Left ventricle myocardium inferior (tissue), 1 donor: ENCODE results near the gene RGS6. TPM values are rescaled to one million over a fixed set of nuclear protein-coding genes. Genes with fewer than 3 reads are reported as not detected.
A peak's percentile ranks its signal among the peaks of the same experiment; 100 is the strongest.

ENCODE experiments used
- DNase-seq: peaks from one replicate; pipeline ENCODE4 v3.0.0-alpha.2; 2020
- H3K27ac ChIP-seq: fragments of 200-600 bp; replicated peaks from 2 replicates; pipeline ENCODE4 v1.8.0; 2021
- H3K27me3 ChIP-seq: fragments of 200-600 bp; 2 replicates; pipeline ENCODE4 v1.8.0; 2021; ENCODE audit warnings: low read depth
- H3K36me3 ChIP-seq: fragments of 200-600 bp; 2 replicates; pipeline ENCODE4 v1.8.0; 2021
- H3K4me1 ChIP-seq: fragments of 200-600 bp; 2 replicates; pipeline ENCODE4 v1.8.0; 2021
- H3K4me3 ChIP-seq: fragments of 200-600 bp; 2 replicates; pipeline ENCODE4 v1.8.0; 2021; ENCODE audit warnings: mild to moderate bottlenecking, moderate library complexity
- H3K9me3 ChIP-seq: fragments of 200-600 bp; replicated peaks from 2 replicates; pipeline ENCODE4 v1.8.0; 2021
- CTCF ChIP-seq: fragments of 200-600 bp; IDR thresholded peaks from 2 replicates; pipeline ENCODE4 v1.8.0; 2021; ENCODE audit warnings: antibody characterized with exemption, mild to moderate bottlenecking, borderline replicate concordance
- intact Hi-C: fragments of 100-400 bp; cut with micrococcal nuclease; formaldehyde crosslinking; loops from one replicate; pipeline ENCODE4 v1.11.0; 2022
- total RNA-seq: library from RNA; stranded (reverse); fragmentation: NEBNext Ultra II Directional; extraction: Animal tissue kit (Norgen Biotek cat#: 25700); gene quantifications from one replicate; pipeline ENCODE4 v1.2.1, GENCODE V29; 2021
- donor health status: DM: no; HTN: yes; CAD: no; lungs with severe emphysema.

The RGS6 gene
- total RNA-seq, 1 donor from 2014 or later, result 23.0 TPM

DNA sequence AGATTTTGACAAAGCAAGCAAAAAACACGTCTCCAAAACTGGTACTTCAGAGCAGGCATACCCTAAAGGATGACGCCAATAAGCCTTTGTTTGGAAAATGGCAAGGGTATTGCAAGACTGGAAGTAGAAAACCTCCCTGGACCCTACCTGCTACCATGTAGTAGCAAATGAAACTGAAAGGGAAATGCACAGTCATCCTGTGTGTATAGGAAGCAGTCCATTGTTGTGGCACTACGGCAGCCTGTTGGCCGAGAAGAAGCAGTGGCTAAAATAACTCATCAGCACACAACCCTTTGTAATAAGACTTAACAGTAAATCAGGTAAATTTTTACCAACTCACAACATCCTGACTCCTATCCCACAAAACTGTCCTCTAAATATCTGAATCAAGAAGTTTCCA lies 386.4 kb downstream of the RGS6 start:
- H3K4me1 ChIP-seq, result no peaks in the 10 kb centered on the region
- TF ChIP-seq CTCF, result no peak

DNA sequence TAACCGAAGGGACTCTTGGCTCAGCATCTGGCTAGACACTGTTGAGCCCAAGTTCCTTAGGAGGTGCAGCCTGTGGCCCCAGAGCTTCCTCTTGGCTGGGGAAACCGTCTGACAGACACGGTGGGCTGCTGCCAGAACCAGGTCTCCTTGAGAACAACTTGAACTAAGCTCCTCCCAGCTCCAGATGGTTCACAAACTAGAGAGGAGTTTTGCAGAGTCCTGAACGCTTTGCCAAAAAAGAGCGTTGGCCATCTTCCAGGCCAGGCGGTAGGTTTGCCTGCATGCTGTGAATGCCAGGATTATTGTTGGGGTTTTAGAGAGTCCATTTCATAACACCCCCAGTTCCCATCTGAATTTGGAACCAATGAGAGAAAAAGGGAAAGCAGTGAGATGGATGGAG lies 399.8 kb downstream of the RGS6 start:
- no peak for TF ChIP-seq CTCF
- intact Hi-C loops, result no loop called here
- Histone ChIP-seq H3K27me3 (no peaks in the 10 kb centered on the region), H3K9me3 (no peaks in the 10 kb centered on the region), H3K36me3 (no peaks in the 10 kb centered on the region), H3K4me3 (no peak overlapping the region), H3K27ac (no peak overlapping the region), H3K4me1 (peaks cover 15% of the 10 kb centered on the region)
- peak; percentile 20 for DNase-seq

More for the DNA sequence above, 386.4 kb downstream of the RGS6 start:
- intact Hi-C loops, result no loop called here
- DNase-seq, result no peak
- peak overlapping the region; percentile 24 for H3K27ac ChIP-seq
- H3K9me3 ChIP-seq, result no peaks in the 10 kb centered on the region
- no peak overlapping the region for H3K4me3 ChIP-seq
- no peaks in the 10 kb centered on the region for H3K36me3 ChIP-seq
- no peaks in the 10 kb centered on the region for H3K27me3 ChIP-seq

DNA sequence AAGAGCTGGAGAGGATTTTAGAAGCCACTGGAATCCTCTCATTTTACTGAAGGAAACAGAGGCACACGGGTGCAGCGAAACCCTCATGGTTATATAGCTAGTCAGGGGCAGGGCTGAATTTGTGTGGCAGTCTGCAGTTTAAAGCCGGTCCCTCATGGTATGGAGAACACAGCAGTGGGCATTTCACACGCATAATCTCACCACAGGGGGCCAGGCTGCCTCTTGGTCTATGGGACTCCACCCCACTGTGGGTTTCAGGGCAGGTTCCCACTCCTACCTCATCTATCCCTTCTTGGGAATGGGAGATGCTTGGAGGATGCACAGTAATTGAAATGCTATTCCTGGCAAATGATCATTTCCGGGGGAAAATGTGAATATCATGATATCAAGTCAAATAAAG lies 400.6 kb downstream of the RGS6 start:
- peaks cover 15% of the 10 kb centered on the region for H3K4me1 ChIP-seq

DNA sequence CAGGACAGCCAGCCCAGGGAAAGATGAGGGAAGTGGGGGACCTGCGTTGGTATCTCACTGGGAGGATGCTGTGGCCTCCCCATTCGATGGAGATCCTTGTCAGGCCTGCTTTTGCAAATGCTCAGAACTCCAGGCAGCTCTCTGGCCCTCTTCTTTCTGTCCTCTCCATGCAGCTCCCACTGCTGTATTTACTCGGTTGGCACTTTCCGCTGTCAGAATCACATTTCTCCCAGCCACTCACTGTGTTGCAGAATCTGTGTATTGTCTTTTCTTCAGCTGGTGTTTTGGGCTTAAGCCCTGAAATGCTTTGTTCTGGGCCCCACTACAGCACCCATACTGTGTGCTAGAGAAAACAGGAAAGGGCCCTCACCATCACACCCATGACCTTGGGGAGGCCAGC lies 401.1 kb downstream of the RGS6 start:
- no peak for DNase-seq
- Histone ChIP-seq H3K4me1 (peaks cover 15% of the 10 kb centered on the region), H3K27me3 (no peaks in the 10 kb centered on the region), H3K36me3 (no peaks in the 10 kb centered on the region), H3K4me3 (no peak overlapping the region), H3K27ac (no peak overlapping the region), H3K9me3 (no peaks in the 10 kb centered on the region)
- TF ChIP-seq CTCF, result no peak
- intact Hi-C loops, result no loop called here

More for the DNA sequence above, 400.6 kb downstream of the RGS6 start:
- H3K27me3 ChIP-seq, result no peaks in the 10 kb centered on the region
- no peaks in the 10 kb centered on the region for H3K36me3 ChIP-seq
- H3K4me3 ChIP-seq, result no peak overlapping the region
- no peaks in the 10 kb centered on the region for H3K9me3 ChIP-seq
- intact Hi-C loops, result no loop called here
- no peak overlapping the region for H3K27ac ChIP-seq
- no peak for DNase-seq
- no peak for TF ChIP-seq CTCF

DNA sequence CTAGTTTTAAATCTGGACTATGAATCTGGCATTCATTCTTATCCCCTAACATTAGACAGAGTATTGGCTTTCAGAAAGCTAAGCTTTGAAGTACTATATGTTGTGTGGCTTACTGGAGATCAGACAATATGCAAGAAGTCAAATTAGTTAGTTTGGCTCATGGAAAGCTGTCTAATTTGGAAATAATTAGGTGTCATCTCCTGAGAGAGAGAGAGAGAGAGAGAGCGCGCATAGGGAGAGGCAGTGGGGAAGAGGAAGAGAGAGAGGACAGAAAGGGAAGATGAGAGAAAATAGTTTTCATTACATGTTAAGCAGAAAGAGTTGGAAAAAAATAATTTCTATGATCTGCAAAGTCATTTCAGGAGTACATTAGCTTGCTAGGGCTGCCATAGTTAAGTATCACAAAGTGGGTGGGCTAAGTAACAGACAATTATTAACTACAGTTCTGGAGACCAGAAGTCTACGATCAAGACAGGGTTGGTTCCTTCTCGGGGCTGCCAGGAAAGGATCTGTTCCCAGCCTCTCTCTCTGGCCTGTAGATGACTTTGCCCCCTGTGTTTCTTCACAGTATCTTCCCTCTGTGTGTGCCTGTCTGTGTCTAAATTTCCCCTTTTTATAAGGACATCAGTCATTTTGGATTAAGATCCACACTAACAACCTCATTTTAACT lies 404.2 kb downstream of the RGS6 start:
- intact Hi-C loops, result no loop called here
- no peaks in the 10 kb centered on the region for H3K27me3 ChIP-seq
- no peaks in the 10 kb centered on the region for H3K9me3 ChIP-seq
- H3K4me1 ChIP-seq, result peaks cover 12% of the 10 kb centered on the region
- TF ChIP-seq CTCF, result no peak
- no peak overlapping the region for H3K27ac ChIP-seq
- H3K36me3 ChIP-seq, result no peaks in the 10 kb centered on the region
- H3K4me3 ChIP-seq, result no peak overlapping the region
- no peak for DNase-seq
